ENCODE data around the gene PRDM15.

- TF ChIP-seq CTCF (IDR thresholded peaks at IDR 0.05) (no peak), POLR2A (IDR thresholded peaks at IDR 0.05) (no peak)
Measured at GRCh38 chr21:41799763-41800162, 79.4 kb downstream of the PRDM15 start.

Measured in esophagus squamous epithelium (tissue), 4 donors.